Trophoblast cell (in vitro differentiated cells and primary cell): ENCODE data around the gene FRMD4A.
"Not testable (repeated sequence)": the region's sequence is repeated elsewhere in the genome, so short reads cannot be mapped to it uniquely, and the experiment has no call there.

ENCODE experiments used
- DNase-seq, 2 donors: peaks; one replicate each; pipeline ENCODE4 v3.0.0-alpha.2; 2016
- H2AFZ ChIP-seq: 2 replicates; pipeline ENCODE4 v1.6.1; 2013; ENCODE audit warnings: low read length, moderate library complexity, mild to moderate bottlenecking; ENCODE audit not compliant: insufficient read depth, poor library complexity
- H2AK5ac ChIP-seq: 2 replicates; pipeline ENCODE4 v1.6.1; 2013; ENCODE audit warnings: mild to moderate bottlenecking, low read length
- H2BK120ac ChIP-seq: 2 replicates; pipeline ENCODE4 v1.6.1; 2013; ENCODE audit warnings: low read length, mild to moderate bottlenecking, moderate library complexity; ENCODE audit not compliant: insufficient read depth, poor library complexity
- H2BK12ac ChIP-seq: 2 replicates; pipeline ENCODE4 v1.6.1; 2013; ENCODE audit warnings: mild to moderate bottlenecking, low read length, moderate library complexity
- H2BK5ac ChIP-seq: 2 replicates; pipeline ENCODE4 v1.6.1; 2013; ENCODE audit warnings: low read length, low read depth, moderate library complexity, mild to moderate bottlenecking; ENCODE audit not compliant: poor library complexity
- H3K14ac ChIP-seq: 2 replicates; pipeline ENCODE4 v1.6.1; 2013; ENCODE audit warnings: mild to moderate bottlenecking, low read length
- H3K18ac ChIP-seq: 2 replicates; pipeline ENCODE4 v1.6.1; 2013; ENCODE audit warnings: mild to moderate bottlenecking, low read length
- H3K23ac ChIP-seq: 2 replicates; pipeline ENCODE4 v1.6.1; 2013; ENCODE audit warnings: low read length
- H3K27ac ChIP-seq: 2 replicates; pipeline ENCODE4 v1.5.1; 2013; ENCODE audit warnings: low read depth, mild to moderate bottlenecking, inconsistent platforms, low read length, moderate library complexity
- H3K27me3 ChIP-seq: 2 replicates; pipeline ENCODE4 v1.6.1; 2013; ENCODE audit warnings: inconsistent platforms, mild to moderate bottlenecking, low read length, moderate library complexity; ENCODE audit not compliant: insufficient read depth
- H3K36me3 ChIP-seq, 2 experiments: 1 replicate in 1 of 2; 2 replicates in 1 of 2; pipeline ENCODE4 v1.6.1; 2013; ENCODE audit warnings: low read length in 2 of 2, mild to moderate bottlenecking in 2 of 2, moderate library complexity in 1 of 2; ENCODE audit not compliant: insufficient read depth in 2 of 2, control insufficient read depth in 1 of 2
- H3K4ac ChIP-seq: 2 replicates; pipeline ENCODE4 v1.6.1; 2013; ENCODE audit warnings: low read depth, mild to moderate bottlenecking, low read length, moderate library complexity
- H3K4me1 ChIP-seq, 2 experiments: 1 replicate in 1 of 2; 2 replicates in 1 of 2; pipeline ENCODE4 v1.6.1; 2013; ENCODE audit warnings: low read length in 2 of 2, mild to moderate bottlenecking in 2 of 2, moderate library complexity in 1 of 2; ENCODE audit not compliant: insufficient read depth in 2 of 2, control insufficient read depth in 1 of 2
- H3K4me2 ChIP-seq: 2 replicates; pipeline ENCODE4 v1.6.1; 2013; ENCODE audit warnings: inconsistent platforms, mild to moderate bottlenecking, low read length, moderate library complexity
- H3K4me3 ChIP-seq: 2 replicates; pipeline ENCODE4 v1.5.1; 2013; ENCODE audit warnings: mild to moderate bottlenecking, low read depth, low read length, inconsistent platforms
- H3K79me1 ChIP-seq: one replicate; pipeline ENCODE4 v1.6.1; 2013; ENCODE audit warnings: low read length
- H3K79me2 ChIP-seq: 2 replicates; pipeline ENCODE4 v1.6.1; 2013; ENCODE audit warnings: low read length, mild to moderate bottlenecking; ENCODE audit not compliant: control insufficient read depth, insufficient read depth, poor library complexity
- H3K9ac ChIP-seq: 2 replicates; pipeline ENCODE4 v1.6.1; 2013; ENCODE audit warnings: mild to moderate bottlenecking, low read length
- H3K9me3 ChIP-seq: 2 replicates; pipeline ENCODE4 v1.6.1; 2013; ENCODE audit warnings: low read depth, mild to moderate bottlenecking, control low read depth, inconsistent platforms, low read length; ENCODE audit not compliant: insufficient read depth
- H4K12ac ChIP-seq: 2 replicates; pipeline ENCODE4 v1.6.1; 2013; ENCODE audit warnings: low read depth, mild to moderate bottlenecking, low read length, moderate library complexity
- H4K8ac ChIP-seq: 2 replicates; pipeline ENCODE4 v1.6.1; 2013; ENCODE audit warnings: low read depth, mild to moderate bottlenecking, low read length, moderate library complexity
- H4K91ac ChIP-seq: one replicate; pipeline ENCODE4 v1.6.1; 2013; ENCODE audit warnings: low read depth, mild to moderate bottlenecking, low read length, moderate library complexity
- WGBS: extraction: QIAGEN DNeasy Blood & Tissue Kit; methylation state at CpG from one replicate; pipeline ENCODE4 v1.1.7; 2013; ENCODE audit warnings: missing lambda C conversion rate; ENCODE audit not compliant: insufficient read length, insufficient coverage; ENCODE audit errors: extremely low coverage; 5-methylcytosine and 5-hydroxymethylcytosine counted together

The FRMD4A gene

DNA sequence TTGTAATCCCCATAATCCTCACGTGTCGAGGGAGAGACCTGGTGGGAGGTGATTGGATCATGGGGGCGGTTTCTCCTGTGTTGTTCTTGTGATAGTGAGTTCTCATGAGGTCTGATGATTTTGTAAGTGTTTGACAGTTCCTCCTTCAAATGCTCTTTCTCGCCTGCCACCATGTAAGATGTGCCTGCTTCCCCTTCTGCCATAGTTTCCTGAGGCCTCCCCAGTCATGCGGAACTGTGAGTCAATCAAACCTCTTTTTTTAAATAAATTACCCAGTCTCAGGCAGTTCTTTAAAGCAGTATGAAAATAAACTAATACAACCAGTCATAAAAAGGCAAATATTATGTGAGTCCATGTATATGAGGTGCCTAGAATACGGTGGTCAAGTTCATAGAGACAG, 87.5 kb downstream of the FRMD4A start:
- H3K79me1 ChIP-seq = no peaks in the 10 kb centered on the region
- H2BK5ac ChIP-seq = no peak overlapping the region
- H4K8ac ChIP-seq = no peak overlapping the region
- no peaks in the 10 kb centered on the region for H3K36me3 ChIP-seq
- no peak overlapping the region for H3K4ac ChIP-seq
- H3K4me1 ChIP-seq = peaks cover 0 to 5% of the 10 kb centered on the region in 2 experiments
- H3K27ac ChIP-seq = no peak overlapping the region
- no peak overlapping the region for H4K91ac ChIP-seq
- no peak overlapping the region for H3K4me3 ChIP-seq
- no peak overlapping the region for H2BK120ac ChIP-seq
- no peaks in the 10 kb centered on the region for H3K9me3 ChIP-seq
- H4K12ac ChIP-seq = no peak overlapping the region
- no peak overlapping the region for H2AK5ac ChIP-seq
- no peak for DNase-seq
- no peak overlapping the region for H3K4me2 ChIP-seq
- no peaks in the 10 kb centered on the region for H3K79me2 ChIP-seq
- no peak overlapping the region for H3K18ac ChIP-seq
- H3K14ac ChIP-seq = no peak overlapping the region
- WGBS = no CpG with 5 or more reads among the region's 6 CpGs
- no peak overlapping the region for H3K9ac ChIP-seq
- H3K23ac ChIP-seq = no peak overlapping the region
- H3K27me3 ChIP-seq = no peaks in the 10 kb centered on the region
- H2BK12ac ChIP-seq = no peak overlapping the region
- H2AFZ ChIP-seq = no peak overlapping the region

DNA sequence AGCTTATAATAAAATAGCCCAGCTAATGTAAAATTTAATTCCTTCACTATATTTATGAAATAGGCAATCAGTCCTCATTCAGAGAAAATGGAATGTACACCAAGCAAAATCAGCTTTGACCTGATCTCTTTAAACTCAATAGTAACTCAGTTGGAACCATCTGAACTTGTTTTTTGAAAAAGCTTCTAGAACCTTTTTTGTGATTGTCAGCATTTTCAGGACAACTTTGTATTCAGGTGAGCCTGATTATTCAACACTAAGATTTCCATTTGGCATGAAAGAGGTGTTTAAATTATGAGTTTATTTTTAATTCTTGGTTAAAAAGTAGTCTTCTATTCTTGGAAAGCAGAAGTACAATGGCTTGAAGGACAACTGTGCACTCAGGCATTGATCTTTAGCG, 89.5 kb downstream of the FRMD4A start:
- Histone ChIP-seq H3K23ac (no peak overlapping the region), H3K14ac (no peak overlapping the region), H2BK5ac (no peak overlapping the region), H2BK120ac (no peak overlapping the region), H3K36me3 (no peaks in the 10 kb centered on the region), H3K9me3 (no peaks in the 10 kb centered on the region), H3K4me1 (peaks cover 0 to 5% of the 10 kb centered on the region in 2 experiments), H4K8ac (no peak overlapping the region), H4K91ac (no peak overlapping the region), H3K27me3 (no peaks in the 10 kb centered on the region), H2BK12ac (no peak overlapping the region), H3K27ac (no peak overlapping the region), H3K9ac (no peak overlapping the region), H3K4me2 (no peak overlapping the region), H3K79me1 (no peaks in the 10 kb centered on the region), H3K4me3 (no peak overlapping the region), H3K18ac (no peak overlapping the region), H3K79me2 (no peaks in the 10 kb centered on the region), H3K4ac (no peak overlapping the region), H2AFZ (no peak overlapping the region), H4K12ac (no peak overlapping the region), H2AK5ac (no peak overlapping the region)
- no peak for DNase-seq
- WGBS = no CpG with 5 or more reads among the region's 1 CpG

DNA sequence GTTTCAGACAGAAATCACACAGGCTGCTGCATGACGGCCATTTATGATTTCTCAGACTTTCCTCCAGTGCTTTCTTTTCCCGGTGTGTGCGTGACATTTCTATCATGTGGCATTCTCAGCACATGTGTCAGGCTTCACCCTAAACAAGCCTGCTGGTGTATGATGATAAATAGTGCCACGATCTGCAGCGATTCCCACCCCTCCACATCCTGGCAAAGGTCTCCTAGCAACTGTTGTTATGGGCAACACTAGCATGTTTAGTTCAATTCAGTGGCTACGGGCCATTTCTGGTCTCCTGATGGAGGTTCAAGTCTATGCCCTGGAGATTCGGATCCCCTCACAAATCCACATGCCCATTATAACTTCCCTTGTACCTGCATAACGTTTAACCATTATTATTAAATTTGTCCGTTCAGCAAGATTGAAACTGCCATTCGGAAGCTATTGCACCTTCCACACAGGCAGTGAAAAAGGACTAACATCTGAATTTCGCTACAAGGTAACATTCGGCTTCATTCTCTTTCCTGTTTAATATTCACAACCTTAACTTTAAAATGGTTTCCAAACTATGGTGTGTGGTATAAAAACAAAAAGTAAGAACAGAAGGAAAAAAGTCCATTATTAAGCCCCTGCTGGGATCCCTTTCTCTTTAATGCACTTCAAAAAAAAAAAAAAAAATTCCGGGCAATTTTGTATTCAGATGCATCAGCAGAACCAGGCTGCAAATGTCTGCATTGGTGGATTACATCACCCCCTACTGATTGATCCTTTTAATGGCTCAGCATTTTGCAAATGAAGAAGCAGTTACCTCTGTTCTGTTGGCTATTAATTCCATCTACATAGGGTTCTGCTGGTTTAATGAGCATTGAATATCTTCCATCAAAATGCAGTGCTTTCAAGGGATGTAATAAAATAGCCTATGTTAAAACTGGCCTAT, 90.2 kb downstream of the FRMD4A start:
- Histone ChIP-seq H3K4ac (no peak overlapping the region), H4K12ac (no peak overlapping the region), H3K4me3 (no peak overlapping the region), H3K9me3 (no peaks in the 10 kb centered on the region), H2AFZ (no peak overlapping the region), H3K4me2 (no peak overlapping the region), H3K4me1 (peaks cover 0 to 5% of the 10 kb centered on the region in 2 experiments), H3K27me3 (no peaks in the 10 kb centered on the region), H2BK5ac (no peak overlapping the region), H2AK5ac (no peak overlapping the region), H3K79me1 (no peaks in the 10 kb centered on the region), H3K23ac (no peak overlapping the region), H3K27ac (no peak overlapping the region), H2BK120ac (no peak overlapping the region), H3K18ac (no peak overlapping the region), H4K91ac (no peak overlapping the region), H3K14ac (no peak overlapping the region), H3K79me2 (no peaks in the 10 kb centered on the region), H4K8ac (no peak overlapping the region), H3K36me3 (no peaks in the 10 kb centered on the region), H2BK12ac (no peak overlapping the region), H3K9ac (no peak overlapping the region)
- WGBS = no CpG with 5 or more reads among the region's 13 CpGs
- DNase-seq = no peak

DNA sequence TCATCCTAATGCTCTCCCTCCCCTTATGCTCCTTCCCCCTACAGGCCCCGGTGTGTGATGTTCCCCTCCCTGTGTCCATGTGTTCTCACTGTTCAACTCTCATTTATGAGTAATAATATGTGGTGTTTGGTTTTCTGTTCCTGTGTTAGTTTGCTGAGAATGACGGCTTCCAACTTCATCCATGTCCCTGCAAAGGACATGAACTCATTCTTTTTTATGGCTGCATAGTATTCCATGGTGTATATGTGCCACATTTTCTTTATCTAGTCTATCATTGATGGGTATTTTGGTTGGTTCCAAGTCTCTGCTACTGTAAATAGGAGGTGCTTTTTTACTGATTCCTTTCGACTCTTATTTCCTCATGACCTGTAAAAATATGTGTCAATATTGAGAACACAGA, 92.1 kb downstream of the FRMD4A start:
- not testable (repeated sequence) for H3K36me3 ChIP-seq, H3K4me2 ChIP-seq, H3K4me3 ChIP-seq, H3K4me1 ChIP-seq, H2AK5ac ChIP-seq, H2BK120ac ChIP-seq, H3K27ac ChIP-seq, H2AFZ ChIP-seq, DNase-seq, H3K9me3 ChIP-seq, H4K8ac ChIP-seq, H3K14ac ChIP-seq, H4K12ac ChIP-seq, H3K9ac ChIP-seq, H2BK12ac ChIP-seq, H3K27me3 ChIP-seq, H4K91ac ChIP-seq, H3K18ac ChIP-seq, H2BK5ac ChIP-seq, H3K79me2 ChIP-seq, H3K79me1 ChIP-seq, H3K23ac ChIP-seq, H3K4ac ChIP-seq
- WGBS = no CpG with 5 or more reads among the region's 3 CpGs
